22Rv1 (cell line): ENCODE measurements around the gene RNF182.

Experiments used
- H3K27ac ChIP-seq: fragments of 450-650 bp; 2 replicates; pipeline ENCODE4 v1.5.1; 2017
- CTCF ChIP-seq: fragments of 450-650 bp; IDR thresholded peaks from 2 replicates; pipeline ENCODE4 v1.5.1; 2017; ENCODE audit warnings: mild to moderate bottlenecking
- ZFX ChIP-seq: fragments of 450-650 bp; IDR thresholded peaks from 2 replicates; pipeline ENCODE4 v1.6.1; 2017; ENCODE audit warnings: antibody characterized with exemption, borderline replicate concordance

RNF182 gene

GRCh38 chr6:13986700-13987399, 62.1 kb downstream of the RNF182 start:
- H3K27ac ChIP-seq, result no peak overlapping the region
- TF ChIP-seq ZFX (no peak), CTCF (no peak)

- TF ChIP-seq ZFX (no peak), CTCF (no peak)
- H3K27ac ChIP-seq, result no peak overlapping the region
These were observed 62.7 kb downstream of the RNF182 start for GRCh38 chr6:13987400-13987865.

- no peak overlapping the region for H3K27ac ChIP-seq
- no peak for TF ChIP-seq CTCF
- no peak for TF ChIP-seq ZFX
These were observed 63.4 kb downstream of the RNF182 start for GRCh38 chr6:13988049-13988738.

- H3K27ac ChIP-seq, result no peak overlapping the region
- TF ChIP-seq CTCF (no peak), ZFX (no peak)
These were observed 64.2 kb downstream of the RNF182 start for GRCh38 chr6:13988908-13989307.

GRCh38 chr6:13989496-13990144, 64.9 kb downstream of the RNF182 start:
- TF ChIP-seq ZFX (no peak), CTCF (no peak)

GRCh38 chr6:13990796-13991195, 66.0 kb downstream of the RNF182 start:
- no peak overlapping the region for H3K27ac ChIP-seq
- TF ChIP-seq CTCF (no peak), ZFX (no peak)

More at GRCh38 chr6:13989496-13990144, 64.9 kb downstream of the RNF182 start:
- no peak overlapping the region for H3K27ac ChIP-seq
